Thoracic aorta (tissue), 2 donors: Measurements from ENCODE around the gene SLC35D1. TPM values are rescaled to one million over a fixed set of nuclear protein-coding genes. Genes with fewer than 3 reads are reported as not detected.

Experiments used
- ATAC-seq: fragments of 150-250 bp; one replicate; pipeline ENCODE4 v1.8.0; 2017; ENCODE audit warnings: low read depth; ENCODE audit not compliant: insufficient number of reproducible peaks, low FRiP score
- DNase-seq: peaks from one replicate; pipeline ENCODE4 v3.0.0-alpha.2; 2020; ENCODE audit warnings: low spot score
- H3K27ac ChIP-seq, 2 donors: fragments of 200-600 bp; sonication (generic); 1 replicate in 1 of 2; 2 replicates in 1 of 2; pipeline ENCODE4 v1.5.1; 2016; ENCODE audit warnings: mild to moderate bottlenecking in 2 of 2, moderate library complexity in 2 of 2
- H3K27me3 ChIP-seq: fragments of 200-600 bp; sonication (generic); replicated peaks from 2 replicates; pipeline ENCODE4 v1.6.0; 2016; ENCODE audit warnings: mild to moderate bottlenecking; ENCODE audit not compliant: insufficient read depth
- H3K36me3 ChIP-seq: fragments of 200-600 bp; sonication (generic); one replicate; pipeline ENCODE4 v1.5.1; 2016
- H3K4me1 ChIP-seq, 2 donors: fragments of 200-600 bp; sonication (generic); 1 replicate in 1 of 2; 2 replicates in 1 of 2; pipeline versions ENCODE4 v1.5.1 to v1.6.0; 2016; ENCODE audit warnings: low read depth in 2 of 2, mild to moderate bottlenecking in 1 of 2; ENCODE audit not compliant: control insufficient read depth in 1 of 2
- H3K4me3 ChIP-seq: fragments of 200-600 bp; sonication (generic); 2 replicates; pipeline ENCODE4 v1.5.1; 2016; ENCODE audit warnings: mild to moderate bottlenecking
- H3K9me3 ChIP-seq: fragments of 200-600 bp; sonication (generic); 2 replicates; pipeline ENCODE4 v1.5.1; 2016
- total RNA-seq, 2 donors: library from RNA; depleted of rRNA; stranded (reverse); fragments of >200 nt; gene quantifications; one replicate each; pipeline versions ENCODE4 v1.1.0 to v1.2.3, GENCODE V29; 2016
- TF ChIP-seq, protein P1 (sequence below): fragments of 200-600 bp; sonication (generic); IDR thresholded peaks from one replicate; pipeline ENCODE4 v1.5.1; 2019; ENCODE audit warnings: antibody characterized with exemption

SLC35D1 gene
- total RNA-seq, 2 donors from 2014 or later, result 14.8 to 22.0 TPM

DNA sequence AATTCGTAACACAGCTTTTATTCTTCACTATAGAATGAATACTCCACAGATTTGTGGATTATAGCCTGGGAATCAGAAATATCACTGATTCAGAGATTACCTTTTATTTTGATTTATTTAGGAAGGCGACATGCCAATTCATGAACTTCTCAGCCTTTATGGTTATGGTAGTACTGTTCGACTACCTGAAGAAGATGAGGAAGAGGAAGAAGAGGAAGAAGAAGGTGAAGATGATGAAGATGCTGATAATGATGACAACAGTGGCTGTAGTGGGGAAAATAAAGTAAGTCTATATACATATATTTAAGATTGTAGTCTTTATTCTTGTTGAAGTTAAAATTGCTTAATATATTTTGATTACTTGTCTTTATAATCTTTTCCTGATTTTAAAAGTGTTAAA lies 96.0 kb downstream of the SLC35D1 start:
- ATAC-seq, result no peak

DNA sequence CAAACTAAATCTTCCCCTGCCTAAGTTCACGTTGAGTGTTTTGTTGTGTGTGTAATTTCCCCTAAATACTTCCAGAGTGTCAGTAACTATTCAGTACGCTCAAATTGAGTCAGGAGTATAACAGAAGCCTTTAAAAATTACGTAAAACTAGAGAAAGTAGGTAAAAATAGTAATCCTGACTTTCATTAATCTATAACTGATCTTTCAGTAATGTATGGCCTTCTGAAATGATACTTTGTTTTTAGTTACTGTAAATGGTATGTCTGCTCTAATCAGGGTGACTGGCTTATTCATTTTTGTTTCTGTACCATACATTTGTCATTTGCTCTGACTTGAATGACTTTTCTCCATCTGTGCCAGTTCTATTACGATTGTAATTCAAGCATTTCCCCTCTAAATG lies 99.7 kb downstream of the SLC35D1 start:
- ATAC-seq (no peak), DNase-seq (no peak)
- H3K27me3 ChIP-seq, result no peaks in the 10 kb centered on the region
- peaks cover 10% of the 10 kb centered on the region for H3K36me3 ChIP-seq
- TF ChIP-seq, protein P1, sequence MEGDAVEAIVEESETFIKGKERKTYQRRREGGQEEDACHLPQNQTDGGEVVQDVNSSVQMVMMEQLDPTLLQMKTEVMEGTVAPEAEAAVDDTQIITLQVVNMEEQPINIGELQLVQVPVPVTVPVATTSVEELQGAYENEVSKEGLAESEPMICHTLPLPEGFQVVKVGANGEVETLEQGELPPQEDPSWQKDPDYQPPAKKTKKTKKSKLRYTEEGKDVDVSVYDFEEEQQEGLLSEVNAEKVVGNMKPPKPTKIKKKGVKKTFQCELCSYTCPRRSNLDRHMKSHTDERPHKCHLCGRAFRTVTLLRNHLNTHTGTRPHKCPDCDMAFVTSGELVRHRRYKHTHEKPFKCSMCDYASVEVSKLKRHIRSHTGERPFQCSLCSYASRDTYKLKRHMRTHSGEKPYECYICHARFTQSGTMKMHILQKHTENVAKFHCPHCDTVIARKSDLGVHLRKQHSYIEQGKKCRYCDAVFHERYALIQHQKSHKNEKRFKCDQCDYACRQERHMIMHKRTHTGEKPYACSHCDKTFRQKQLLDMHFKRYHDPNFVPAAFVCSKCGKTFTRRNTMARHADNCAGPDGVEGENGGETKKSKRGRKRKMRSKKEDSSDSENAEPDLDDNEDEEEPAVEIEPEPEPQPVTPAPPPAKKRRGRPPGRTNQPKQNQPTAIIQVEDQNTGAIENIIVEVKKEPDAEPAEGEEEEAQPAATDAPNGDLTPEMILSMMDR, result no peak
- no peaks in the 10 kb centered on the region for H3K9me3 ChIP-seq
- H3K4me3 ChIP-seq, result no peak overlapping the region
- H3K4me1 ChIP-seq, result peaks cover 2 to 7% of the 10 kb centered on the region in 2 donors
- no peak overlapping the region for H3K27ac ChIP-seq

More for the DNA sequence above, 96.0 kb downstream of the SLC35D1 start:
- Histone ChIP-seq H3K27ac (no peak overlapping the region), H3K9me3 (no peaks in the 10 kb centered on the region), H3K4me1 (peaks cover 0 to 7% of the 10 kb centered on the region in 2 donors), H3K27me3 (no peaks in the 10 kb centered on the region), H3K4me3 (no peak overlapping the region), H3K36me3 (peaks cover 9% of the 10 kb centered on the region)
- DNase-seq, result no peak
- TF ChIP-seq, protein P1, result no peak

DNA sequence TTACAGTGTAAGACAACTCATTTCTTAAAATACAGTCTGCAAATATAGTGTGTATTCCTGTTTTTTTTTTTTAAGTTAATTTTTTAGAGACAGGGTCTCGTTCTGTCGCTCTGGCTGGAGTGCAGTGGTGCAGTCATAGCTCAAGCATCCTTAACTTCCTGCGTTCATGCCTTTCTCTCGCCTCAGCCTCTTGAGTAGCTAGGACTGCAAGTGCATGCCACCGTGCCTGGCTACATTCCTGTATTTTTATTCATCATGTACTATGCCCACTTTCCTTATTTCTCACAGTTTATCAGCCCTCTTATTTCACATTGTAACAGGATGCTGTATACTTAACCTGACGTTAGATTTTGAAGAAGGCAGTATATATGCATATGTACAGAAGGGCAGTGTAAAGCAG lies 102.4 kb downstream of the SLC35D1 start:
- H3K9me3 ChIP-seq, result no peaks in the 10 kb centered on the region
- no peak overlapping the region for H3K27ac ChIP-seq
- H3K27me3 ChIP-seq, result no peaks in the 10 kb centered on the region
- no peak overlapping the region for H3K4me3 ChIP-seq
- no peak for ATAC-seq
- H3K4me1 ChIP-seq, result peaks cover 4 to 14% of the 10 kb centered on the region in 2 donors
- TF ChIP-seq, protein P1, result no peak
- no peak for DNase-seq
- H3K36me3 ChIP-seq, result peaks cover 21% of the 10 kb centered on the region

Other genes starting within 250 kb of the SLC35D1 start
- 1 to 10 TPM; 1.9 to 5.9 TPM for gene DNAI4, start 129.3 kb downstream of the SLC35D1 start, total RNA-seq
- gene MIER1, start 129.2 kb downstream of the SLC35D1 start, total RNA-seq, result 10 to 100 TPM; 46.0 to 50.9 TPM
- gene C1orf141, start 80.8 kb upstream of the SLC35D1 start, total RNA-seq, result not detected
- not detected for gene IL23R, start 112.3 kb upstream of the SLC35D1 start, total RNA-seq